SK-N-SH (cell line): ENCODE results near the gene NT5DC3. TPM values are rescaled to one million over a fixed set of nuclear protein-coding genes. Genes with fewer than 3 reads are reported as not detected.

Experiments
- CTCF ChIA-PET: fragments of 300-600, 350-600 bp; formaldehyde crosslinking; extraction: SDS; loops from one replicate; lab custom pipeline; 2021; lab: Yijun Ruan, JAX
- POLR2A ChIA-PET: fragments of 350-600 bp; sonication (Branson Sonifier 250); formaldehyde crosslinking; extraction: SDS; loops from one replicate; lab custom pipeline; 2020; ENCODE audit warnings: antibody characterized with exemption, inconsistent platforms; lab: Yijun Ruan, JAX
- DNase-seq: peaks from one replicate; pipeline ENCODE4 v3.0.0; 2012
- H2AFZ ChIP-seq: fragments of 200-600 bp; sonication (generic); 2 replicates; pipeline ENCODE4 v1.8.1; 2016; ENCODE audit warnings: antibody characterized with exemption, mild to moderate bottlenecking, low read depth
- H3F3A ChIP-seq: fragments of 200-600 bp; sonication (generic); replicated peaks from 2 replicates; pipeline ENCODE3; 2016; ENCODE audit warnings: antibody characterized with exemption, mild to moderate bottlenecking; ENCODE audit not compliant: insufficient read depth
- H3K27ac ChIP-seq, 2 experiments: fragments of 200-500 bp in 1 of 2; fragments of 200-600 bp in 1 of 2; sonication (Bioruptor generic) in 1 of 2; sonication (generic), shearing (Covaris generic) in 1 of 2; 2 replicates each; pipeline versions ENCODE4 v1.5.1 to v1.6.1; 2014 to 2016; ENCODE audit warnings: low read depth in 2 of 2, inconsistent platforms in 1 of 2, low read length in 1 of 2, mild to moderate bottlenecking in 1 of 2, mixed read lengths in 1 of 2
- H3K27me3 ChIP-seq: fragments of 200-600 bp; sonication (generic), shearing (Covaris generic); 2 replicates; pipeline ENCODE4 v1.6.1; 2016; ENCODE audit warnings: mixed run types; ENCODE audit not compliant: insufficient read depth
- H3K36me3 ChIP-seq, 2 experiments: fragments of 200-500 bp in 1 of 2; fragments of 200-600 bp in 1 of 2; sonication (Bioruptor generic) in 1 of 2; sonication (generic) in 1 of 2; replicated peaks in 1 of 2; 2 replicates each; pipeline versions ENCODE3 to v1.5.1; 2014 to 2016; ENCODE audit warnings: low read length in 1 of 2, mild to moderate bottlenecking in 1 of 2; ENCODE audit not compliant: insufficient read depth in 2 of 2, control insufficient read depth in 1 of 2
- H3K4me1 ChIP-seq, 2 experiments: fragments of 200-500 bp in 1 of 2; fragments of 200-600 bp in 1 of 2; sonication (Bioruptor generic) in 1 of 2; sonication (generic), shearing (Covaris generic) in 1 of 2; 2 replicates each; pipeline versions ENCODE4 v1.5.1 to v1.6.1; 2014 to 2016; ENCODE audit warnings: low read depth in 1 of 2, low read length in 1 of 2, mixed run types in 1 of 2; ENCODE audit not compliant: insufficient read depth in 2 of 2, control insufficient read depth in 1 of 2
- H3K4me2 ChIP-seq: fragments of 200-600 bp; sonication (generic), shearing (Covaris generic); 2 replicates; pipeline ENCODE4 v1.6.1; 2017; ENCODE audit warnings: mixed run types
- H3K4me3 ChIP-seq, 2 experiments: fragments of 200-500 bp in 1 of 2; fragments of 200-600 bp in 1 of 2; sonication (Bioruptor generic) in 1 of 2; sonication (generic), shearing (Covaris generic) in 1 of 2; 2 replicates each; pipeline versions ENCODE4 v1.5.1 to v1.8.1; 2014 to 2016; ENCODE audit warnings: low read depth in 2 of 2, inconsistent platforms in 1 of 2, low read length in 1 of 2, mild to moderate bottlenecking in 1 of 2, mixed read lengths in 1 of 2, moderate library complexity in 1 of 2
- H3K79me2 ChIP-seq: fragments of 200-600 bp; sonication (generic); 2 replicates; pipeline ENCODE4 v1.8.1; 2017; ENCODE audit warnings: mild to moderate bottlenecking; ENCODE audit not compliant: insufficient read depth
- H3K9ac ChIP-seq: fragments of 200-600 bp; sonication (generic); 2 replicates; pipeline ENCODE4 v1.6.1; 2017; ENCODE audit warnings: mixed run types
- H3K9me2 ChIP-seq: fragments of 200-600 bp; sonication (generic); 2 replicates; pipeline ENCODE4 v1.6.1; 2017; ENCODE audit warnings: mixed run types
- H3K9me3 ChIP-seq: fragments of 200-600 bp; sonication (generic); 2 replicates; pipeline ENCODE4 v1.6.1; 2017; ENCODE audit warnings: mixed run types, mild to moderate bottlenecking, moderate library complexity
- H4K20me1 ChIP-seq: fragments of 200-600 bp; sonication (generic); 2 replicates; pipeline ENCODE4 v1.6.1; 2017; ENCODE audit warnings: mild to moderate bottlenecking, mixed run types; ENCODE audit not compliant: insufficient read depth
- CHD2 ChIP-seq: fragments of 150-350 bp; IDR thresholded peaks from 2 replicates; pipeline ENCODE4 v1.6.1; 2018; ENCODE audit warnings: low read length; ENCODE audit not compliant: partially characterized antibody
- EP300 ChIP-seq, 2 experiments: IDR thresholded peaks; 2 replicates each; pipeline versions ENCODE4 v1.4.0 to v1.6.1; 2012; ENCODE audit warnings: borderline replicate concordance in 1 of 2, low read depth in 1 of 2, low read length in 1 of 2
- EZH2phosphoT487 ChIP-seq: fragments of 200-600 bp; sonication (generic); IDR thresholded peaks from 2 replicates; pipeline ENCODE4 v1.6.1; 2017; ENCODE audit warnings: low read depth, mixed run types, mild to moderate bottlenecking, antibody characterized with exemption, moderate library complexity, borderline replicate concordance
- GABPA ChIP-seq: IDR thresholded peaks from 2 replicates; pipeline ENCODE4 v1.4.0; 2012; ENCODE audit warnings: low read depth, mild to moderate bottlenecking
- SMC3 ChIP-seq: IDR thresholded peaks from 2 replicates; pipeline ENCODE4 v1.6.1; 2012; ENCODE audit warnings: low read depth, low read length, improper control_type of control experiment
- TCF12 ChIP-seq: IDR thresholded peaks from 2 replicates; pipeline ENCODE4 v1.4.0; 2012
- YY1 ChIP-seq: IDR thresholded peaks from 2 replicates; pipeline ENCODE4 v1.4.0; 2012; ENCODE audit warnings: low read depth, mild to moderate bottlenecking
- WGBS: methylation state at CpG from one replicate; pipeline ENCODE4 v1.1.6; 2017; ENCODE audit warnings: low lambda C conversion rate; 5-methylcytosine and 5-hydroxymethylcytosine counted together
- polyA plus RNA-seq, 3 experiments: library from polyadenylated mRNA; depleted of rRNA; stranded (reverse); fragments of >200 nt; gene quantifications; 2 replicates each; pipeline ENCODE4 v1.2.3, GENCODE V29; 2012
- TF ChIP-seq, protein P1 (sequence below): IDR thresholded peaks from 2 replicates; pipeline ENCODE4 v1.6.1; 2012; ENCODE audit warnings: mild to moderate bottlenecking, low read depth, low read length, moderate library complexity
- TF ChIP-seq, protein P2 (sequence below): fragments of 200-600 bp; sonication (generic); IDR thresholded peaks from 2 replicates; pipeline ENCODE4 v1.6.1; 2017; ENCODE audit warnings: antibody characterized with exemption, mild to moderate bottlenecking, moderate library complexity

NT5DC3 gene
- polyA plus RNA-seq, 1 of the 3 experiments (the other 2 are of a cell fraction): 11.0 TPM

DNA sequence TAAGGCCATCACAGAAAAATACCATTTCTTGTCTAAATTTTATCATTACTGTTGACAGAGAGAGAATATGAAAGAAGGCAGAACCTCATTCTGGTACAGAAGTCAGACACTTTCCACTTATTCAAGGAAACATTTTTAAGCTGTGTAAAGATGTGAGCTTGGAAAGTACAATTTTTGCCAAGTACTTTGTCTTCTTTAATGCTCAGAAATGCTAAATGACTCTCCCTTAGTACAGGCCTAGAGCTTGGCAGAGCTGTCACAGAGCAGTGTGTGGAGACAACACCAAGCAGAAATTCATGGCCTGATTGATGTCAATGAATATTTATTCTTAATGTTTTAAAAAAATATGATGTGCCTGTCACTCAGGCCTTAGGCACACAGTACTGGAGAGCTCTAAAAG is 20.7 kb downstream of the NT5DC3 start (continued):
- TF ChIP-seq, protein P1, sequence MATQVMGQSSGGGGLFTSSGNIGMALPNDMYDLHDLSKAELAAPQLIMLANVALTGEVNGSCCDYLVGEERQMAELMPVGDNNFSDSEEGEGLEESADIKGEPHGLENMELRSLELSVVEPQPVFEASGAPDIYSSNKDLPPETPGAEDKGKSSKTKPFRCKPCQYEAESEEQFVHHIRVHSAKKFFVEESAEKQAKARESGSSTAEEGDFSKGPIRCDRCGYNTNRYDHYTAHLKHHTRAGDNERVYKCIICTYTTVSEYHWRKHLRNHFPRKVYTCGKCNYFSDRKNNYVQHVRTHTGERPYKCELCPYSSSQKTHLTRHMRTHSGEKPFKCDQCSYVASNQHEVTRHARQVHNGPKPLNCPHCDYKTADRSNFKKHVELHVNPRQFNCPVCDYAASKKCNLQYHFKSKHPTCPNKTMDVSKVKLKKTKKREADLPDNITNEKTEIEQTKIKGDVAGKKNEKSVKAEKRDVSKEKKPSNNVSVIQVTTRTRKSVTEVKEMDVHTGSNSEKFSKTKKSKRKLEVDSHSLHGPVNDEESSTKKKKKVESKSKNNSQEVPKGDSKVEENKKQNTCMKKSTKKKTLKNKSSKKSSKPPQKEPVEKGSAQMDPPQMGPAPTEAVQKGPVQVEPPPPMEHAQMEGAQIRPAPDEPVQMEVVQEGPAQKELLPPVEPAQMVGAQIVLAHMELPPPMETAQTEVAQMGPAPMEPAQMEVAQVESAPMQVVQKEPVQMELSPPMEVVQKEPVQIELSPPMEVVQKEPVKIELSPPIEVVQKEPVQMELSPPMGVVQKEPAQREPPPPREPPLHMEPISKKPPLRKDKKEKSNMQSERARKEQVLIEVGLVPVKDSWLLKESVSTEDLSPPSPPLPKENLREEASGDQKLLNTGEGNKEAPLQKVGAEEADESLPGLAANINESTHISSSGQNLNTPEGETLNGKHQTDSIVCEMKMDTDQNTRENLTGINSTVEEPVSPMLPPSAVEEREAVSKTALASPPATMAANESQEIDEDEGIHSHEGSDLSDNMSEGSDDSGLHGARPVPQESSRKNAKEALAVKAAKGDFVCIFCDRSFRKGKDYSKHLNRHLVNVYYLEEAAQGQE: no peak
- TF ChIP-seq EP300 (IDR thresholded peaks at IDR 0.05; ENCODE audit: borderline replicate concordance in 1 of 2, low read depth in 1 of 2, low read length in 1 of 2): no peak
- no peak for TF ChIP-seq SMC3
- no peak for TF ChIP-seq EZH2phosphoT487
- no peak for TF ChIP-seq CHD2

DNA sequence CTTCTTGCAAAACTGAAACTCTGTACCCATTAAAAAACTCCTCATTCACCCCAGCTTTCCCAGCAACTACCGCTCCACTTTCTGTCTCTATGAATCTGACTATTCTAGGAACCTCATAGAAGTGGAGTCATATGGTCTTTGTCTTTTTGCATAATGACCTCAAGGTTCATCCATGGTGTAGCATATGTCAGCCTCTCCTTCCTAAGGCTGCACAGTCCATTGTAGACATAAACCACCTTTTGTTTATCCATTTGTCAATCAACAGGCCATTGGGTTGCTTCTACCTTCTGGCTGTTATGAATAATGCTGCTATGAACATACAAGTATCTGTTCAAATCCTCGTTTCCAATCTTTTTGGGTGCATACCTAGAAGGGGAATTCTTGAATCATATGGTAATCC is 21.1 kb downstream of the NT5DC3 start:
- H3K9ac ChIP-seq: no peak overlapping the region
- no peaks in the 10 kb centered on the region for H3K9me2 ChIP-seq
- POLR2A ChIA-PET: no interaction called here
- no peaks in the 10 kb centered on the region for H3K27me3 ChIP-seq
- no peak overlapping the region for H3K4me3 ChIP-seq
- WGBS: 96% methylated on average over 2 of the region's 2 CpGs
- no peak overlapping the region for H3K4me2 ChIP-seq
- CTCF ChIA-PET: interaction anchor here (1.4 kb wide), 1 partner anchor 15 kb away, joined by 3 read pairs; no protein-coding TSS in a partner anchor
- no peak overlapping the region for H3K27ac ChIP-seq
- peaks cover 18% of the 10 kb centered on the region for H3F3A ChIP-seq
- DNase-seq: no peak
- H3K79me2 ChIP-seq: peaks cover 82% of the 10 kb centered on the region
- no peak for TF ChIP-seq YY1
- TF ChIP-seq, protein P2, sequence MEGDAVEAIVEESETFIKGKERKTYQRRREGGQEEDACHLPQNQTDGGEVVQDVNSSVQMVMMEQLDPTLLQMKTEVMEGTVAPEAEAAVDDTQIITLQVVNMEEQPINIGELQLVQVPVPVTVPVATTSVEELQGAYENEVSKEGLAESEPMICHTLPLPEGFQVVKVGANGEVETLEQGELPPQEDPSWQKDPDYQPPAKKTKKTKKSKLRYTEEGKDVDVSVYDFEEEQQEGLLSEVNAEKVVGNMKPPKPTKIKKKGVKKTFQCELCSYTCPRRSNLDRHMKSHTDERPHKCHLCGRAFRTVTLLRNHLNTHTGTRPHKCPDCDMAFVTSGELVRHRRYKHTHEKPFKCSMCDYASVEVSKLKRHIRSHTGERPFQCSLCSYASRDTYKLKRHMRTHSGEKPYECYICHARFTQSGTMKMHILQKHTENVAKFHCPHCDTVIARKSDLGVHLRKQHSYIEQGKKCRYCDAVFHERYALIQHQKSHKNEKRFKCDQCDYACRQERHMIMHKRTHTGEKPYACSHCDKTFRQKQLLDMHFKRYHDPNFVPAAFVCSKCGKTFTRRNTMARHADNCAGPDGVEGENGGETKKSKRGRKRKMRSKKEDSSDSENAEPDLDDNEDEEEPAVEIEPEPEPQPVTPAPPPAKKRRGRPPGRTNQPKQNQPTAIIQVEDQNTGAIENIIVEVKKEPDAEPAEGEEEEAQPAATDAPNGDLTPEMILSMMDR: no peak
- TF ChIP-seq, protein P1: no peak
- TF ChIP-seq EP300 (IDR thresholded peaks at IDR 0.05; ENCODE audit: borderline replicate concordance in 1 of 2, low read depth in 1 of 2, low read length in 1 of 2): no peak
- no peak for TF ChIP-seq TCF12
- TF ChIP-seq GABPA: no peak
- TF ChIP-seq, all 33 proteins: peak for 0
- no peak overlapping the region for H2AFZ ChIP-seq
- H4K20me1 ChIP-seq: peaks cover 4% of the 10 kb centered on the region
- H3K4me1 ChIP-seq: peaks cover 0 to 28% of the 10 kb centered on the region in 2 experiments; a peak in 2 of 4 replicates
- H3K36me3 ChIP-seq: peaks cover 0 to 11% of the 10 kb centered on the region in 2 experiments
- H3K9me3 ChIP-seq: no peaks in the 10 kb centered on the region
